CD4-positive, alpha-beta T cell treated with Interleukin-15 for 4 hours (primary cell): ENCODE data around the gene XPNPEP2.

ENCODE experiments used
- DNase-seq: peaks from one replicate; pipeline ENCODE4 v3.0.0-alpha.2; 2020; ENCODE audit warnings: low spot score

The XPNPEP2 gene

DNA sequence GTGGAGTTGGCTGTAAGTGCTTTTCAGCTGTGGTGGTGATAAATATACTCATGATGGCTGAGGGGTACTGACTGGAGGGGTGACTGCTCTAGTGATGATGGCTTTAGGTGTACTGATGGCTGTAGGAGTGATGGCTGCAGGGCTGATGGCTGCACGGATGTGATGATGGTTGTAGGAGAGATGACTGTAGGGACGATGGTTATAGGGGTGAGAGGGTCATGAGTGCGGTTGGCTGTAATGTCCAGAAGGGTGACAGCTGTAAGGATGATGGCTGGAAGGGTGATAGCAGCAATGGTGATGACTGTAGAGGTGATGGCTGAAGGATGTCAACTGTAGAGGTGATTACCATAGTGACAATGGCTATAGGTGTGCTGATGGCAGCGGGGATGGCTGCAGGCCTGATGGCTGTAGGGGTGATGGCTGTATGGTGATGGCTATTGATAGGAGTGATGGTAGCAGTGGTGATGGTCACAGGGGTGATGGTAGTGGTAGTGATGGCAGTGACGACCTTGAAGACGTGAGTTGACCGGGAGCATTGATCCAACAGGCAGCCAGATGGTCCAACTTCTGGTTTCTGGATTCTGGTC is 40.4 kb downstream of the XPNPEP2 start:
- no peak for DNase-seq

DNA sequence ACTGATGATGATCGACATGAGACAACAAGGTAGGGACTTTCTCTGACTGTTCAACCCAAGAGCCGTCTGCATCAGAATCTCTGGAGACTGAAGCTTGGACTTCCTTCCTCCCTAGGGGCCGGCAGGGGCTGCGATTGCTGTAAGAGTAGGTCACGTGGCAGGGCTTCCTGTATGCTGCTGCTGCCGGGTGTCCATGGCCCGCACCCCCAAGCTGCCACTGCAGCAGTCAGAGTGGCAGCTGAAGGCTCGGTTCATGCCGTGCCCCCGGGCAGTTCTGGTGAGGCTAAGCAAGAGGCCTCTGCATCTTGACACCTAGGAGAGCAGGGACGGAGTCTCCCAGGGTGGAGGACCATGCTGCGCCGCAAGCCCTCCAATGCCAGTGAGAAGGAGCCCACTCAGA is 41.0 kb downstream of the XPNPEP2 start, which contains the start of gene SASH3:
Gene SASH3 (plus strand): TSS at position 203 of the 400 bp plus-strand sequence. CDS start 149 bp downstream, at position 352.
- peak; percentile 60 for DNase-seq

DNA sequence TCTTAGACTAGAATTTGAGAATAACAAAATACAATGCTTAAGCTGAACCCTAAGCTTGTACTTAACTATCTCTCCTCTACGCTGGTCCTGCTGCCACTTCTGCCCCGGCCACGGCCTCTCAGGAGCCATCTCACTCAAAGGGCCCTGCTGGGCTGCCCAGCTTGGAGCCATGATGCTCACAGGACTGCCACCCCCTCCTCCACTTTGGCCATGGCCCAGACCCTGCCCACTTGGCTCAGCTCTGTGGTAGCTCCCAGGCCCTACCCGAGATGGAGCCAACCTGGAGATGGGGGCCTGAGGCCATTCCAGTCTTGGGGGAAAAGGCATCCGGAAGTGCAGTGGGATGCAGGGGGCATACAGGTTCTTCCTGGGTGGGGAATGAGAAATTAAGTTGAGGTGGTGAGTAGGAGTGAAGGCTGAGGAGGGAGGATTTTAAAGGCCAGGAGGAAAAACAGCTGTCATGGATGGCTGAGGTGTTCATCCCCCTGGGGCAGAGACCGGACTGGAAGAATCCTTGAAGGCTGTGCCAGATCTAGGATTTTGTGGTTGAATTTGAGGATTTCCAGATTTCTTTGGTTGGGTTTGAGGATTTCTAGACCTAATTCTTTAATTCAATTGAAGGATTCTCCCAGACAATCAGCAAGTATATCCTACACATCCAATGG is 41.8 kb downstream of the XPNPEP2 start:
- DNase-seq, result no peak

DNA sequence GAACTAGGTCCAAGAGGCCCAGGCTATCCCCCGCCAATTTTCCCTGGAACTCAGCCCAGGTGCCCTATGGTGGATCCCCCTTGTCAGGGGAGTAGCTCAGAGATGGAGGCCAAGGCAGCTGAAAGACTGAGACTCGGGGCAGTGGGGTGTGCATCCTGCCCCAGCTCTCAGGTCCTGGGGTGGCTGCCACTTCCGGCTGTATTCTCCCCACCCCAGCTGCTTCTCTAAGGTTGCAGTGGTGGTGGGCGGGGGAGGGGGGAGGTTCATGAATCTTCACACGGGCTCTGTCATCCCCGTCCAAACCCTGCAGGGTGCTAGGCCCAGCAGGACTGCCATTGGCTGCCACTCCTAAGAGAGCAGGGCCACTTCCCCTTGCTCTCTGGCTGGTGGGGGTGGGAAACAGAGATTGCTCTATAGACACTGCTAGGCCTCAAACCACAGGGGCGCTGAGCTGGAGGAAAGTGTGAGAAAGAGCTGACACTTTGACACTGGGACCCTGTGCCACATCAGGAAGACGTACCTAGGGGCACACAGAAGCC is 42.4 kb downstream of the XPNPEP2 start:
- DNase-seq, result peak; percentile 83

DNA sequence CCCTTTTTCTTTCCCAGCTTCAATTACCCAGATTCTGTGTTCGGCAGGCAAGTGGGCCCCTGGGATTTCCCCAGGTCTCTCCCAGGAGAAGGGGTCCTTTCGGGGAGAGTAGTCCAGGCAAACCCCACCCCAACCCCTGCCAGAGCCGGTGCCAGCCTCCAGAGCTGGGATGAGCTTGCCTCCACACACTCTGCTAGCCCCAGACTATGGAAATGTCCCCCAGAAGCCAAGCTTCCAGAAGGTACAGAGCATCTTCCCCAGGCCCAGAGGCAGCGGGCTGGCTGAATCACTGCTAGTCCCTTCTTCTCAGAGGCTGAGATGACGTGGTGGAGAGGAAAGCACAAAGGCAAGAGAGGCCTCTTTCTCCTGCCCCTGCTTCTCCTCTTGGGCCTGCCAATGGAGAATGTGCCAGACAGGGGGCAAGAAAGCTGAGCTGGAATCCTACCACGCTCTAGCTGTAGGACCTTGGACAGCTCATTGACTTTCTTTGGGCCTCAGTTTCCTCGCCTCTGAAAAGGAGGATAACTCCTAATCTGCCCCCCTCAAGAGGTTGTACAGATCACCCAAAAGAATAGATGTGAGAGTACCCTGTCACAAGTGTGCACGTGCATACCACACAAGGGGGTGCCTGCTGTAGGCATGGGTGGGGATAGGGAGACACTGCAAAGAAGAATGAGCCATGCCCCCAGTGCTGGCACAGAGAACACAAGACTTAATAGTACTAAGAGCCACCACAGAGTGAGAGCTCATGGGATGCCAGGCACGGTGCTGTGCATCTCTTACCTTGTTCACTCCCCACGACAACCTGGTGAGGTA is 43.1 kb downstream of the XPNPEP2 start:
- DNase-seq, result peak; percentile 28

DNA sequence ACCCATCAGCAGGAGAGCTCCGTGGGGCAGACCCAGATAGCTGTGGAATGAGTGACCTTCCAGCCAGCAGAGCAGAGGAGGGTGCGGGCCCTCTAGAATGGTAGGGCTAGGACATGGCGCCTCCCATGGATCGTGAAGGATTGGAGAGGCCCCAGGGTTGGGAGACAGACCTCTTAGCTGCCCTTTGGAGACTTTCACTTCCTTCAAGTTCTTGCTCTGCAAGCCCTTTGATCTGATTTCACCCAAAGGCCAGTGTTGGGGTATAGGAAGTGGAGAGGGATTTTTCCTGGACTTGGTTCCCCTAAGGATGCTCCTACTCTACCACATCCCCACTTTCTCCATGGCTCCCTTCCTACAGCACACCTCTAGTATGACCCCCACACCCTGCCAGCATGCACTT is 43.9 kb downstream of the XPNPEP2 start:
- DNase-seq, result no peak

DNA sequence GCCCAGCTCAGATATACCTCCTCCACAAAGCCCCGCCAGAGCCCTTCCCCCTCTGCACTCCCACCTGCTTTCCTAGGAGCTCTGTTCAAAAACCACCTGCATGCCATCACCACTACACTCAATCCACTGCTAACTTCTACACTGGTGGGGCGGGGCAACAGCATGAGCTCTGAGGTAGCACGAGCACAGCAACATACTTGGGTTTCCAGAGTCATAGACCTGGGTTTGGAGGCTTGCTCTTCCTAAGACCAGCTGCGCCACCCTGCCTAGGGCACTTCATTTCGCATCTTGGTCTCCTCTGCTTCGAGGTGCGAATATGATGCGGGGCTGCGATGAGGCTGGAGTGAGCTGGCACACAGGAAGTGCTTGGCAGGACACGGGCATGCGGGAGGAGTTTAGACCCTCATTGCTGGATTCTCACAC is 44.5 kb downstream of the XPNPEP2 start:
- no peak for DNase-seq

DNA sequence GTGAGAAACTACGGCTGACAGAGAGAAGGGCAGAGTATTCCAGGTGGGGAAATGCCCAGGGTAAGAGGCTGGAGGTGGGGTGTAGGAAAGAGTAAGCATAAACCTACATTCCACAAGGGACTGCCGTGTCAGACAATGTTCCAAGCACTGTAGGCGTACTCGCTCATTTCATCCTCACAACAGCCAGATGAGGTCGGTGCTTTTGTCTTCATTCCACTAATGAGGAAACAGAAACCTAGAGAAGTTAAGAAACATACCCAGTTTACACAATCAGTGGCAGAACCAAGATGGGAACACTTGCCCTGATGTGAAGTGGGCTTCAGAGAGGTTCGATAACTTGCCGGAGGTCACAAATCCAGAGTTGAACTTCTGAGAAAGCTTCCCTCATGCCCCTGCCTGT is 45.6 kb downstream of the XPNPEP2 start:
- DNase-seq, result no peak

DNA sequence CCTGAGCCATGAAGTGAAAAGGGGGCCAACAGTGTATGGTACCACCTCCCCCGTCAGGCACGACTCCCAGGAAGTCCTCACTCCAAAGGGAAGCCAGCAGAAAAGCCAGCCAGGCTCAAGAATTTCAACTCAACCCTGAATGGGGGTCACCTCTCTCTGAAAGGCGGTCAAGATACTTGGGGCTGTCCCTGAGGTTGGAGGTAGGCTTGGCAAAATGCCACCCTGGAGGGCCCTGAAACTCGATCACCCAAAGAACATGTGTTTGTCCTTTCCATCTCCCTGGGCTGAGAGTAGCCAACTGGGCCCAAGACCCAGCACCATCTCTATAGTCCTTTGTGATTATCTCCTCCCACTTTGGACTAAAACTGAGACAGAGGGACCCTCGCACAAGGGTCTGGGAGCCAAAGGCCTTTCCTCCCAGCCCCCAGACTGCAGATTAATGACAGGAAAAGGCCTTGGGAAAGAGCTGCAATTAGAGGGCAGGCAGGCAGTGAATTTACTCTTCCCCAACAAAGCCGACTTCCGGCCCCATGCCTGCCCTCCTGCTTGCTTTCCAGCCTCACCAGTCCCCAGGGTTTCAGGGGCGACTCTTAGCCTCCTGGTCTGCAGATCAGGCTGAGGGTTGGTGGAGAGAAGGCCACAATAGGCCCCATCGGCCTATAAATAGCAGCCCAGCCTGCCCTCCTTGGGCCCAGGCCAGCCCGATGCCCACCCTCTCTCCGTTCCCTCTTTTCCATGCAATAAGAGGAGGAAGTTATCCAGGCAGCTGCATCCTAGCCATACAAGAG is 46.6 kb downstream of the XPNPEP2 start:
- no peak for DNase-seq

DNA sequence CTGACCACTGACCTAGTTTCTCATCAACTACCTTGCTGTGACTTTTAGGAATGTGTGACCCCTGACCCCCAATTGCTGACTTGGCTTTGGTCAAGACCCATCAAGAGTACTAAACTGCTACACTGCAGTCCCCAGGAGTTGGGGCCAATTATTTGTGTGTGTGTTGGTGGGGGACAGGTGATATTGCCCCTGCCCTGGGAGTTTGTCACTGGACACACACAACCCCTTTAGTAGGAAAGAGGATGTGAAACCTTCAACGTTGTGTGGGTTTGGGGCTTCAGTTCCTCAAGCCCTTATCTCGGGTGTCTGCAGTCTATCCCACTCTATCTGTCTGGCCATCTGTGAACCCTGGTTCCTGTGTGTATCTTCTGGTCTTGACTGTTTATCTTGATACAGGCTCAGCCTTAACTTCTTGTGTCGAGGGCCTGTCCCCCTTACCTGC is 47.5 kb downstream of the XPNPEP2 start:
- no peak for DNase-seq

DNA sequence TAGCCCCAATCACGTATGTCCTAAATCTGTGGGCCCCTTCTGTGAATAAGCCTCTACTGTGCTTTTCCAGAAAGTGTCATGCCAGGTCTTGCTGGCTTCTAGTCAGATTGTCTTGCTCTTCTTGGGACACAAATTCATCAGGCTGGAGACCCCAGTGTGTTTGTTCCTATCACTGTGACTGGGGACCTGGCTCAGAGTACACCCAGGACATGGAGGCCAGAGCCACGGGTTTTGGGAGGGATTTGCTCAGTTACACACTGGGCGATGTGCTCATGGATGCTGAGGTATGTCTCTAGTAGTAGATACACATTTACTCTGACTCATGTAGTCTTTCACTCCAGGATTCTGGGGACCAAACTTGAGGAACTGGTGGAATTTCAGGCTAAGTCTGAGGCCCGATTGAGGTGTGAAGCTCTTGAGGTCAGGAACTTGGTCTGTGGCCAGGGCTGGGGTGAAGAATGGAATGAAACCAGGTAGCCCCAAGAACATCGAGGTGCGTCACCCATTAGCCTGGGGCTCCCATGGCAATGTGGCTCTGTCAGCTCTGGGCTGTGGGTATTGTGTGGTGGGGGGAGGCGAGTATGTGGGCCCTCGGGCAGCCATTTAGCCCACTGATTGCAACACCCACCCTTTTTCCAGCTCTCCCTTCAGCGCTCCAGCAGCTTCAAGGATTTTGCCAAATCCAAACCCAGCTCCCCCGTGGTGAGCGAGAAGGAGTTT is 48.7 kb downstream of the XPNPEP2 start:
- DNase-seq, result no peak

DNA sequence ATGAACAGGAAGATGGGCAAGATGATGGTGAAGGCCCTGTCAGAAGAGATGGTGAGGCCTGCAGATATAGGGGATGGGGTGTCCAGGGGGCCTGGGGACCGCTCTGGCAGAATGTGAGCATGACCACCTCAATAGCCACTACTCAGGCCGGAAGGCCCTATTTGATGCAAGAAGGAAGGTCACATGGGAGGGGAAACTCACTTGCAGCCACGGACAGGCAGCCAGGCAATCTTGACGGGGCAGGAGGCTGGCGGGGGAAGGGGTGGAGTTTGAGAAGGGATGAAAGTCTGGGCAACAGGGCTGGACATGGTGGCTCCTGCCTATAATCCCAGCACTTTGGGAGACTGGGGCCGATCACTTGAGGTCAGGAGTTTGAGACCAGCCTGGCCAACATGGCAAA is 49.7 kb downstream of the XPNPEP2 start:
- no peak for DNase-seq

DNA sequence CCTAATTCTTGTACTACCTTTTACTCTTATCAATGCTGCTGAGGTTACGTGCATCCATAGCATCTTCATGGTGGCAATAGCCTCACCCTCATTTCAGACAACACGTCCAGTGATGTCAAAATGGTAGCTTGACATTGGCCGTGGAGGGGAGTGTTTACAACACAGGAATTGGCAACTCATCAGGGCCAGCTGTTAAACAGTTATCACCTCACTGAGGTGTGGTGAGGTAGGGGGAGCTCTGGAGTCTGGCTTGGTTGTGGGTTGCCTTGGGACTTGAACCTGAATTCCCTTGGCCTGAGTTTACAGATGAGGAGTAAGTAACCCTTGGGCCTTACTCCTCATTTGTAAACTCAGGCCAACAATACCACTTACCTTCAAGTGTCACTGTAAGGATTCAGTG is 51.4 kb downstream of the XPNPEP2 start:
- no peak for DNase-seq

DNA sequence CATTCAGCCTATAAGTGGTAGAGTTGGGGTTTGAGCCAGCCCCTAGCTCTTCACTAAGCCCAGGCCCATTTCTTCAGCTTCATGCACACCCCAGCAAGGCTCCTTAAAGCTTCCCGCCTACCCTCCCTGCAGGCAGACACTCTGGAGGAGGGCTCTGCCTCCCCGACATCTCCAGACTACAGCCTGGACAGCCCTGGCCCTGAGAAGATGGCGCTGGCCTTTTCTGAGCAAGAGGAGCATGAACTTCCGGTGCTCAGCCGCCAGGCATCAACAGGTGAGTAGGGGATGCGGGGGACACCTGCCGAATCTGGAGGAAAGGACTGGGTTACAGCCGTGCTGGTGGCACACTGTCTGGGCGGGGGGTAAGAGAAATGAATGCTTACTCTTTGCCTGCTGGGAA is 52.0 kb downstream of the XPNPEP2 start:
- no peak for DNase-seq

DNA sequence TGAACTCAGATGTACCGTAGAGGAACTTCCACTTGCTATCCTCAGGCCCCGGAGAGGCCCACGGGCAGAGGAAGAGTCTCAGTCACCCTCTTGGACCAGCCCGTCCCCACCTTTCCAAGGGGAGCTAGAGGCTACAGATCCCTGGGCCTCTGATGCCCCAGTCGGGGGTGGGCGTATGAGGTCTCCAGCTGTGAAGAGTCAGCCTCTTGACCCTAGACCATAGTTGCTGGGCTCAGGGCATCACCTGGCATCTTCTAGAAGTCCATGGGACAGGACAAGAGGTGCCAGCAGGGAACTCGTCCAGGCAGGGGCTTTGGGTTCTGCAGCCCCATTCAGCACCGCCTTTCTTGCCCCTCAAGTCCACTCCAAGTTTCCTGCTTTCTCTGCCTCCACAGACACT is 52.6 kb downstream of the XPNPEP2 start:
- no peak for DNase-seq

DNA sequence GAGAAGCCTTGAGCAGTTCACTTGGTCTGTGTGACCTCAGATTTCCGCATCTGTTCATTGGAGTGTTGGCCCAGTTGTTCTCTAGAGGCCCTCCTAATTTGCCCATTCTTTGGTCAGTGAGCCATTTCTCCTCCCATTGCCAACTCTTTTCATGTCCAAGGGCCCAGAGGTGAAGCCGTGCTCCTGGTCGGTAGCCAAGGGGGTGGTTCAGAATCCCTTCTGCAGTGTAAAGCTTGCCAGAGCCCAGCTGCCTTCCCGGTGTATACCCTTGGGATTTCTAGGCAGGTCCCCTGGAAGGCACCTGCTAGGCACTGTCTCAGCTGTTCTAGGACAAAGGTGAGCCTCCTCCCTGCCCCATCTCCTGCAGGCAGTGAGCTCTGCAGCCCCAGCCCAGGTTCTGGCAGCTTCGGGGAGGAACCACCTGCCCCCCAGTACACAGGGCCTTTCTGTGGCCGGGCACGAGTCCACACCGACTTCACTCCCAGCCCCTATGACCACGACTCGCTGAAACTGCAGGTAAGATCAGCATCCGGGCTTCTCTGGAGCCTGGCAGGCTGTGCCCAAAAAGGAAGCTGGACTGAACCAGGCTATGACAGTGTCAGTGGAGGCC is 53.3 kb downstream of the XPNPEP2 start:
- no peak for DNase-seq

DNA sequence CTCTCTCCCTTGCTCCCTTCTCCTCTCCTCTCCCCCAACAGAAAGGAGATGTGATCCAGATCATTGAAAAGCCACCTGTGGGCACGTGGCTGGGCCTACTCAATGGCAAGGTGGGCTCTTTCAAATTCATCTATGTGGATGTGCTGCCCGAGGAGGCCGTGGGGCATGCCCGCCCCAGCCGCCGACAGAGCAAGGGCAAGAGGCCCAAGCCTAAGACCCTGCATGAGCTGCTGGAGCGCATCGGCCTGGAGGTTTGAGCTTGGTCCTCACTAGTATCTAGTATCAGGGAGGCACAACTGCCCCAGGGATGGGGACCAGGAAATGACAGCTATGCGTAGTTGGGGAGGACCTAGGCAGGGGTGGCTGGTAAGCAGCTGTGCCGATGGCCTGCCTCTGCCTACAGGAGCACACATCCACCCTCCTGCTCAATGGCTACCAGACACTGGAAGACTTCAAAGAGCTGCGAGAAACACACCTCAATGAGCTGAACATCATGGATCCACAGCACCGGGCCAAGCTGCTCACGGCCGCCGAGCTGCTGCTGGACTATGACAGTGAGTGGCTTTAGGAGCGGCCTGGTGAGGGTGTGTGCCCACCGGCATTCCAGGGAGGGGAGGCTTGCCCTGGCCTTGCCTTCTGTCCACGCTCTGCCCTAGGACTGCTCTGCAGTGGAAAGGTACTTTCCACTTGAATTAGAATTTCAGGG is 54.0 kb downstream of the XPNPEP2 start:
- DNase-seq, result no peak

DNA sequence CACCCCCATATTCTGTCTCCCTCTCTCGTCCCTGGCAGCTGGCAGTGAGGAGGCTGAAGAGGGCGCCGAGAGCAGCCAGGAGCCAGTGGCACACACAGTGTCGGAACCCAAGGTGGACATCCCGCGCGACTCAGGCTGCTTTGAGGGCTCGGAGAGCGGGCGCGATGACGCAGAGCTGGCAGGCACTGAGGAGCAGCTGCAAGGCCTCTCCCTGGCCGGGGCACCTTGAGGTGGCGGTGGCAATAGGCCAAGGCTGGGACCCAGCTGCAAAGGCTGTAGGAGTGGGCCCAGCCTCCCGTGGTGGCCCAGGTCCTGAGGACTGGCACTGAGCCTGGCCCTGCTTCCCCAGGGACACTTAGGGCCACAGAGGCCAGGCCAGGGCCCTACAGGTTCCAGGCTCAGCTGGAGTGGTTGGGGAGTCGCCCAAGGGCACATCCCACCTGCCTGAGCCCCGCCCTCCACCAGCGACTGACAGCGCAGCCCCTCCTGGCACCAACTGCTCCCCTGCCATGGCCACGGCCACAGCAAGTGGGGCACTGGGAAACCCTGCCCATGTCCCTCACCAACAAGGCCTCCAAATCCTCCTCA is 54.9 kb downstream of the XPNPEP2 start:
- no peak for DNase-seq

DNA sequence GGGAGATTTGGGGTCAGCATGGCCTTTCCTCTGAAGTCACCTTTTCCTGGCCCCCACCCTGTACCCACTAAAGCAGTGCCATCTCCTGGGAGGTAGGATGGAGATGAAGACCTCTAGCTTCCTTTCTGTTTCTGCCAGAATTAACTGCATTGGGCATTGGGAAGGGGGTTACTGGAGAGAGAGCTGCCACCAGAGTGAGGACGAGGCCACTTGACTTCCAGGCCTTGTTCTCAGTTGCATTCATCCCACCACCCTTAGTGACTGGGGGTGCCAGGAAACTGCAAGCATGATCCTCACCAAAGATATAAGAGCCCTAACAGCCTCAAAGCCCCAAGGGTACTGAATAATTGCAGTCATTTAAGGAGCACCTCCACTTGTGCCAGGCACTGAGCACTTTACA is 56.8 kb downstream of the XPNPEP2 start:
- no peak for DNase-seq
